H1 (cell line): ENCODE measurements around the gene LPP. TPM values are rescaled to one million over a fixed set of nuclear protein-coding genes. Genes with fewer than 3 reads are reported as not detected.

Experiments used
- CTCF ChIA-PET: fragments of 300-600 bp; sonication (Branson Sonifier 250); formaldehyde crosslinking; loops from one replicate; lab custom pipeline; 2021; ENCODE audit not compliant: partially characterized antibody; lab: Charles Lee
- POLR2A ChIA-PET: fragments of 300-600 bp; sonication (Branson Sonifier 250); formaldehyde crosslinking; loops from one replicate; lab custom pipeline; 2021; ENCODE audit warnings: inconsistent platforms; ENCODE audit not compliant: partially characterized antibody; lab: Charles Lee
- DNase-seq, 2 experiments: peaks; one replicate each; pipeline versions ENCODE4 v3.0.0 to v3.0.0-alpha.2; 2010 to 2022; ENCODE audit warnings: low spot score in 2 of 2, low read depth in 1 of 2, mixed read lengths in 1 of 2
- FAIRE-seq: peaks from 2 replicates; lab custom pipeline; 2011; peaks lifted over from hg19 to GRCh38; lab: Jason Lieb, UNC
- H2AFZ ChIP-seq: 2 replicates; pipeline ENCODE4 v1.8.1; 2012; ENCODE audit warnings: low read length, inconsistent platforms
- H2AK5ac ChIP-seq: 2 replicates; pipeline ENCODE4 v1.6.1; 2013; ENCODE audit warnings: low read depth, low read length
- H2BK120ac ChIP-seq: replicated peaks from 2 replicates; pipeline ENCODE3; 2013; ENCODE audit warnings: low read depth, low read length, inconsistent platforms
- H2BK12ac ChIP-seq: 2 replicates; pipeline ENCODE4 v1.6.1; 2013; ENCODE audit warnings: low read depth, low read length
- H2BK15ac ChIP-seq: 2 replicates; pipeline ENCODE4 v1.6.1; 2013; ENCODE audit warnings: low read length
- H2BK20ac ChIP-seq: 2 replicates; pipeline ENCODE4 v1.6.1; 2013; ENCODE audit warnings: low read length
- H2BK5ac ChIP-seq: 2 replicates; pipeline ENCODE4 v1.6.1; 2013; ENCODE audit warnings: low read depth, low read length
- H3K14ac ChIP-seq: 2 replicates; pipeline ENCODE4 v1.6.1; 2013; ENCODE audit warnings: inconsistent platforms; ENCODE audit not compliant: insufficient read length
- H3K18ac ChIP-seq: 2 replicates; pipeline ENCODE4 v1.6.1; 2013; ENCODE audit warnings: low read length; ENCODE audit errors: extremely low read depth
- H3K23ac ChIP-seq: 2 replicates; pipeline ENCODE4 v1.6.1; 2013; ENCODE audit warnings: inconsistent platforms; ENCODE audit not compliant: insufficient read length
- H3K23me2 ChIP-seq: 2 replicates; pipeline ENCODE4 v1.6.1; 2013; ENCODE audit warnings: low read depth, low read length
- H3K27ac ChIP-seq: 2 replicates; pipeline ENCODE4 v1.6.1; 2011; ENCODE audit warnings: low read depth, low read length, inconsistent platforms
- H3K27me3 ChIP-seq, 4 experiments: replicated peaks in 1 of 4; 1 replicate in 1 of 4; 2 replicates in 3 of 4; pipeline versions ENCODE4 v1.6.1 to v1.8.1; 2011 to 2013; ENCODE audit warnings: low read length in 3 of 4, mild to moderate bottlenecking in 3 of 4, inconsistent platforms in 2 of 4, mixed read lengths in 2 of 4, moderate library complexity in 1 of 4; ENCODE audit not compliant: control insufficient read depth in 3 of 4, insufficient read depth in 3 of 4; ENCODE audit errors: extremely low read depth in 1 of 4
- H3K36me3 ChIP-seq, 4 experiments: 2 replicates each; pipeline versions ENCODE4 v1.6.1 to v1.8.1; 2011 to 2013; ENCODE audit warnings: mild to moderate bottlenecking in 4 of 4, low read length in 3 of 4, moderate library complexity in 2 of 4, control low read depth in 1 of 4, inconsistent platforms in 1 of 4; ENCODE audit not compliant: insufficient read depth in 4 of 4, control insufficient read depth in 2 of 4
- H3K4ac ChIP-seq: replicated peaks from 2 replicates; pipeline ENCODE3; 2013; ENCODE audit warnings: low read length, low read depth, mixed read lengths, inconsistent platforms; ENCODE audit not compliant: insufficient read length
- H3K4me1 ChIP-seq, 4 experiments: replicated peaks in 1 of 4; 1 replicate in 1 of 4; 2 replicates in 3 of 4; pipeline versions ENCODE4 v1.6.1 to v1.8.1; 2011 to 2013; ENCODE audit warnings: low read length in 3 of 4, inconsistent platforms in 2 of 4, mixed read lengths in 1 of 4; ENCODE audit not compliant: insufficient read depth in 4 of 4, control insufficient read depth in 3 of 4
- H3K4me2 ChIP-seq, 2 experiments: 2 replicates each; pipeline versions ENCODE4 v1.6.1 to v1.8.1; 2011 to 2013; ENCODE audit warnings: low read depth in 2 of 2, low read length in 2 of 2, control low read depth in 1 of 2, inconsistent platforms in 1 of 2, mild to moderate bottlenecking in 1 of 2; ENCODE audit not compliant: insufficient read depth in 1 of 2
- H3K4me3 ChIP-seq, 4 experiments: fragments of 200-600, 300-600 bp in 1 of 4; sonication (generic), shearing (Covaris generic), sonication (Bioruptor Twin) in 1 of 4; 2 replicates each; pipeline versions ENCODE4 v1.5.1 to v1.8.1; 2011 to 2016; ENCODE audit warnings: low read length in 4 of 4, low read depth in 3 of 4, control low read depth in 2 of 4, inconsistent platforms in 2 of 4, mild to moderate bottlenecking in 2 of 4, mixed read lengths in 1 of 4, moderate library complexity in 1 of 4; ENCODE audit not compliant: insufficient read depth in 2 of 4; ENCODE audit errors: extremely low read depth in 1 of 4
- H3K56ac ChIP-seq: replicated peaks from 2 replicates; pipeline ENCODE3; 2013; ENCODE audit warnings: low read depth, mild to moderate bottlenecking, mixed read lengths, low read length, inconsistent platforms; ENCODE audit not compliant: insufficient read length
- H3K79me1 ChIP-seq: 2 replicates; pipeline ENCODE4 v1.6.1; 2013; ENCODE audit warnings: low read depth, low read length, control low read depth
- H3K79me2 ChIP-seq, 2 experiments: 2 replicates each; pipeline versions ENCODE4 v1.6.1 to v1.8.1; 2012 to 2013; ENCODE audit warnings: low read length in 2 of 2, mild to moderate bottlenecking in 2 of 2, inconsistent platforms in 1 of 2; ENCODE audit not compliant: insufficient read depth in 2 of 2, control insufficient read depth in 1 of 2
- H3K9ac ChIP-seq, 4 experiments: replicated peaks in 1 of 4; 1 replicate in 1 of 4; 2 replicates in 3 of 4; pipeline versions ENCODE4 v1.6.1 to v1.8.1; 2011 to 2013; ENCODE audit warnings: low read depth in 3 of 4, low read length in 3 of 4, control low read depth in 2 of 4, mild to moderate bottlenecking in 2 of 4, moderate library complexity in 2 of 4, inconsistent platforms in 1 of 4; ENCODE audit errors: extremely low read depth in 1 of 4
- H3K9me3 ChIP-seq, 2 experiments: 2 replicates each; pipeline versions ENCODE4 v1.6.1 to v1.8.1; 2012 to 2013; ENCODE audit warnings: mild to moderate bottlenecking in 2 of 2, moderate library complexity in 2 of 2, control low read depth in 1 of 2, inconsistent platforms in 1 of 2, low read depth in 1 of 2, low read length in 1 of 2, mixed read lengths in 1 of 2; ENCODE audit not compliant: insufficient read depth in 2 of 2
- H4K20me1 ChIP-seq, 2 experiments: replicated peaks in 1 of 2; 2 replicates each; pipeline versions ENCODE3 to v1.8.1; 2011 to 2013; ENCODE audit warnings: inconsistent platforms in 2 of 2, low read length in 2 of 2, mild to moderate bottlenecking in 1 of 2; ENCODE audit not compliant: insufficient read depth in 2 of 2, control insufficient read depth in 1 of 2
- H4K5ac ChIP-seq: 2 replicates; pipeline ENCODE4 v1.6.1; 2013; ENCODE audit warnings: low read length, low read depth, mixed read lengths, inconsistent platforms; ENCODE audit not compliant: insufficient read length
- H4K8ac ChIP-seq: 2 replicates; pipeline ENCODE4 v1.8.0; 2013; ENCODE audit warnings: mild to moderate bottlenecking, moderate library complexity, low read length, inconsistent platforms; ENCODE audit not compliant: insufficient read depth; ENCODE audit errors: extremely low read depth
- H4K91ac ChIP-seq: replicated peaks from 2 replicates; pipeline ENCODE3; 2013; ENCODE audit warnings: low read length, mixed read lengths, inconsistent platforms; ENCODE audit not compliant: insufficient read length
- PHF8 ChIP-seq: fragments of 200-600 bp; sonication (generic); conservative IDR thresholded peaks from 2 replicates; pipeline ENCODE4 v1.7.1; 2012; ENCODE audit warnings: low read depth, mild to moderate bottlenecking, inconsistent platforms, low read length, moderate library complexity
- SP2 ChIP-seq: IDR thresholded peaks from 2 replicates; pipeline ENCODE4 v1.6.1; 2012; ENCODE audit warnings: mild to moderate bottlenecking, low read length, inconsistent platforms
- WGBS, 2 experiments: shearing (Covaris generic) in 1 of 2; methylation state at CpG; one replicate each; pipeline versions ENCODE4 v1.1.6 to v1.1.7; 2013 to 2015; ENCODE audit warnings: low lambda C conversion rate in 2 of 2, mixed read lengths in 2 of 2, inconsistent platforms in 1 of 2, low coverage in 1 of 2, missing lambda C conversion rate in 1 of 2; ENCODE audit not compliant: insufficient replicate concordance in 2 of 2, insufficient coverage in 1 of 2, insufficient read length in 1 of 2; ENCODE audit errors: extremely low coverage in 1 of 2, missing lambda C conversion rate in 1 of 2; 5-methylcytosine and 5-hydroxymethylcytosine counted together
- polyA plus RNA-seq, 7 experiments: library from polyadenylated mRNA; depleted of rRNA in 3 of 7; stranded (reverse) in 5 of 7; unstranded in 2 of 7; fragments of >200 nt in 5 of 7; fragments of 200-250 nt in 2 of 7; gene quantifications; 1 replicate in 5 of 7; 2 replicates in 1 of 7; 4 replicates in 1 of 7; pipeline versions ENCODE4 v1.2.1 to v1.2.3, GENCODE V29; 2011 to 2013; ENCODE audit warnings: missing spikeins in 2 of 7, mixed read lengths in 2 of 7
- total RNA-seq: library from RNA; stranded (reverse); fragmentation: NEBNext Ultra II Directional; extraction: Animal tissue kit (Norgen Biotek cat#: 25700); gene quantifications from 2 replicates; pipeline ENCODE4 v1.2.1, GENCODE V29; 2021

LPP gene
- total and polyA plus RNA-seq, 2 of the 8 experiments (the other 6 are each of a cell fraction or from before 2014, with no cell fraction given): 10.0 to 53.3 TPM

DNA sequence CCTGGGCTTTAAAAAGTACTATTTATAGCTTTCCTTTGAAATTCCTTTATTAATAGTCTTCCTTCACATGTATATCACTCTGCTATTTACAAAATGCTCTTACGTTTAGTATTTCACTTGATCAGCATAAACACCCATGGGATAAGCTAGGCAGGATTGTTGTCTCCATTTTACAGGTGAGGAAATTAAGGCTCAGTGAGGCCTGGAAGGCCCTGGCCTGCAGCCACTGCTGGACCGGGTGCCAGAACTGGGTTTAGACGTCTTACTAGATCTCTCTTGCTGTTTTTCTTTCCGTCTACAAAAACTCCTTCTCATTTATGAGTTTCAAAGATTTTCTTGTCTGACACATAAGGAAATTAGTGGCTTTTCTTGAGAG lies 236.4 kb downstream of the LPP start:
- Histone ChIP-seq H3K27ac (no peak overlapping the region), H4K91ac (no peak overlapping the region), H2AFZ (no peak overlapping the region), H2BK120ac (no peak overlapping the region), H3K4ac (no peak overlapping the region), H3K36me3 (no peaks in the 10 kb centered on the region), H3K23me2 (no peaks in the 10 kb centered on the region), H3K23ac (no peak overlapping the region), H2AK5ac (no peak overlapping the region), H3K14ac (no peak overlapping the region), H2BK12ac (no peak overlapping the region), H3K56ac (no peak overlapping the region), H3K9ac (no peak overlapping the region), H3K9me3 (no peaks in the 10 kb centered on the region), H3K4me1 (peaks cover 0 to 2% (median 0%) of the 10 kb centered on the region in 4 experiments; a peak in 2 of 7 replicates), H3K79me1 (no peaks in the 10 kb centered on the region), H3K4me2 (no peak overlapping the region), H4K8ac (no peak overlapping the region), H2BK20ac (no peak overlapping the region), H3K18ac (no peak overlapping the region), H4K20me1 (no peaks in the 10 kb centered on the region), H3K4me3 (no peak overlapping the region), H2BK15ac (no peak overlapping the region), H2BK5ac (no peak overlapping the region), H3K27me3 (no peaks in the 10 kb centered on the region), H3K79me2 (no peaks in the 10 kb centered on the region; a peak in 1 of 4 replicates), H4K5ac (no peak overlapping the region)
- FAIRE-seq (no peak), DNase-seq (no peak)
- CTCF ChIA-PET: interaction anchor here (1.2 kb wide), 1 partner anchor 15 kb away, joined by 3 read pairs; no protein-coding TSS in a partner anchor
- POLR2A ChIA-PET: no interaction called here
- WGBS, 2 experiments: 73% methylated on average over 4 of the region's 4 CpGs; no CpG with 5 or more reads in 1 of the 2 experiments
- TF ChIP-seq SP2 (no peak), PHF8 (no peak)
